ENCODE data around the gene SERPINA4.

SERPINA4 gene

GRCh38 chr14:94612580-94613554, 51.6 kb downstream of the SERPINA4 start:
- no peak overlapping the region for H2BK15ac ChIP-seq (replicated peaks; ENCODE audit: low read depth)
- no peak overlapping the region for H3K4me3 ChIP-seq (ENCODE audit: low read length)
- H3K4me2 ChIP-seq (ENCODE audit: low read length): no peak overlapping the region
- no peak overlapping the region for H3K18ac ChIP-seq (ENCODE audit: low read length)
- no peaks in the 10 kb centered on the region for H3K79me1 ChIP-seq (ENCODE audit: low read length)
- no peak overlapping the region for H3K23ac ChIP-seq (ENCODE audit: low read length)
- no peak overlapping the region for H3K9ac ChIP-seq (ENCODE audit: low read length)
- H4K5ac ChIP-seq (ENCODE audit: low read length): no peak overlapping the region
- H4K8ac ChIP-seq (ENCODE audit: low read depth, low read length): no peak overlapping the region
- no peak overlapping the region for H2BK5ac ChIP-seq (ENCODE audit: low read length)
- no peak for DNase-seq
- H3K4me1 ChIP-seq (ENCODE audit: control insufficient read depth, low read depth, low read length): no peaks in the 10 kb centered on the region
- H3K79me2 ChIP-seq (ENCODE audit: control insufficient read depth, insufficient read depth, low read length): no peaks in the 10 kb centered on the region
- H2BK120ac ChIP-seq (ENCODE audit: low read depth, low read length): no peak overlapping the region
- no CpG with 5 or more reads among the region's 9 CpGs for WGBS (ENCODE audit: extremely low coverage, insufficient coverage, low lambda C conversion rate)
- no peaks in the 10 kb centered on the region for H3K36me3 ChIP-seq (ENCODE audit: control insufficient read depth, insufficient read depth, low read length)
- H3K27me3 ChIP-seq (ENCODE audit: insufficient read depth, low read length, poor library complexity): no peaks in the 10 kb centered on the region
- no peak overlapping the region for H2AK5ac ChIP-seq (ENCODE audit: low read length)
- H3K27ac ChIP-seq (ENCODE audit: low read depth, low read length): no peak overlapping the region
- no peak overlapping the region for H3K4ac ChIP-seq (ENCODE audit: low read depth, low read length)
- H3K56ac ChIP-seq (ENCODE audit: low read length): no peak overlapping the region

DNA sequence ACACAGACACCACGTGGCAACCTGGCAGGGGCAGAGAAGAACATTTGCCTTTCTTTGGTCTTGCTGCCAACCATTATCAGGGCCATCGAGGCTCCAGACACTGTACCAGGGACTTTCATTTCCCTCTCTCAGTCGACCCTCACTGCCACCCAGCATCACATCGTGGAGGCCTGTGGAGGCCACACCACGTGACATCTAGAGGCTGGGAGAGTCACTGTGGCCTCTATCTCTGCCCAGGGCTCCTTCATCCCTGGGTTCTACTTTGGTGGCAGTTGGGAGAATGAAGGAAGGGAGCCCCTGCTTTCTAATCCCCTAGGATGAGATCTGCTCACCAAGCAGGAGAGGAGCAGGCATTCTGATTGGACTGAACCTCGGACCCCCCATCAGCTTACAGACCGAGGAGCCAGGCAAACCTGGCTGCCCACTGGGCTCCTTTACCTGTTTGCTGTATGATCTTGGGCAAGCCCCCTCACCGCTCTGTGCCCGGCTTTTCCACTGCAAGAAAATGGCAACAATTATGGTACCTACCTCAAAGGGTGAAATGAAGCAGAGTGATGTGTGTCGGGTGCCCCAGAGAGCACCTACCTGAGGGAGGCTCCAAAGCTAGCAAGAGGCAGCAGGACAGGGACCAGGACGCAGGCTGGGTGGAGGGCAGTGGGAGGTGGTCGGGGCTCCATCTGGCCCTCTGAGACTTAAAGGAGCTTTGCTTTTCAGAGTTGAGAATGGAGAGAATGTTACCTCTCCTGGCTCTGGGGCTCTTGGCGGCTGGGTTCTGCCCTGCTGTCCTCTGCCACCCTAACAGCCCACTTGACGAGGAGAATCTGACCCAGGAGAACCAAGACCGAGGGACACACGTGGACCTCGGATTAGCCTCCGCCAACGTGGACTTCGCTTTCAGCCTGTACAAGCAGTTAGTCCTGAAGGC, 52.7 kb downstream of the SERPINA4 start:
- no peak overlapping the region for H3K18ac ChIP-seq (ENCODE audit: low read length)
- DNase-seq: no peak

DNA sequence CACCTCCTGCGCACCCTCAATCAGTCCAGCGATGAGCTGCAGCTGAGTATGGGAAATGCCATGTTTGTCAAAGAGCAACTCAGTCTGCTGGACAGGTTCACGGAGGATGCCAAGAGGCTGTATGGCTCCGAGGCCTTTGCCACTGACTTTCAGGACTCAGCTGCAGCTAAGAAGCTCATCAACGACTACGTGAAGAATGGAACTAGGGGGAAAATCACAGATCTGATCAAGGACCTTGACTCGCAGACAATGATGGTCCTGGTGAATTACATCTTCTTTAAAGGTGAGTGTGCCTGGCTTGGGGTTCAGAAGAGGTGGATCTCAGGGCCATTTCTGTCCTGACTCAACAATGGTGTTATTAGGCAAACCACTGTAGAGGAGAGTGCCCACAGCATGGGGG, 53.6 kb downstream of the SERPINA4 start:
- H2BK15ac ChIP-seq (replicated peaks; ENCODE audit: low read depth): no peak overlapping the region
- no peaks in the 10 kb centered on the region for H3K79me2 ChIP-seq (ENCODE audit: control insufficient read depth, insufficient read depth, low read length)
- H3K4me3 ChIP-seq (ENCODE audit: low read length): no peak overlapping the region
- H3K4me1 ChIP-seq (ENCODE audit: control insufficient read depth, low read depth, low read length): no peaks in the 10 kb centered on the region
- H3K27ac ChIP-seq (ENCODE audit: low read depth, low read length): no peak overlapping the region
- no peak overlapping the region for H2BK120ac ChIP-seq (ENCODE audit: low read depth, low read length)
- no peak overlapping the region for H3K18ac ChIP-seq (ENCODE audit: low read length)
- no peaks in the 10 kb centered on the region for H3K79me1 ChIP-seq (ENCODE audit: low read length)
- no peaks in the 10 kb centered on the region for H3K36me3 ChIP-seq (ENCODE audit: control insufficient read depth, insufficient read depth, low read length)
- H3K56ac ChIP-seq (ENCODE audit: low read length): no peak overlapping the region
- H2BK5ac ChIP-seq (ENCODE audit: low read length): no peak overlapping the region
- no peak overlapping the region for H4K5ac ChIP-seq (ENCODE audit: low read length)
- H3K4me2 ChIP-seq (ENCODE audit: low read length): no peak overlapping the region
- no peak overlapping the region for H4K8ac ChIP-seq (ENCODE audit: low read depth, low read length)
- no peaks in the 10 kb centered on the region for H3K27me3 ChIP-seq (ENCODE audit: insufficient read depth, low read length, poor library complexity)
- H3K23ac ChIP-seq (ENCODE audit: low read length): no peak overlapping the region
- H3K9ac ChIP-seq (ENCODE audit: low read length): no peak overlapping the region
- no peak for DNase-seq
- H3K4ac ChIP-seq (ENCODE audit: low read depth, low read length): no peak overlapping the region
- no peak overlapping the region for H2AK5ac ChIP-seq (ENCODE audit: low read length)
- no CpG with 5 or more reads among the region's 7 CpGs for WGBS (ENCODE audit: extremely low coverage, insufficient coverage, low lambda C conversion rate)

More for the DNA sequence above, 52.7 kb downstream of the SERPINA4 start:
- no peak overlapping the region for H3K56ac ChIP-seq (ENCODE audit: low read length)
- H3K36me3 ChIP-seq (ENCODE audit: control insufficient read depth, insufficient read depth, low read length): no peaks in the 10 kb centered on the region
- no peak overlapping the region for H2BK120ac ChIP-seq (ENCODE audit: low read depth, low read length)
- no peak overlapping the region for H4K8ac ChIP-seq (ENCODE audit: low read depth, low read length)
- H3K4ac ChIP-seq (ENCODE audit: low read depth, low read length): no peak overlapping the region
- no peak overlapping the region for H2AK5ac ChIP-seq (ENCODE audit: low read length)
- H3K27me3 ChIP-seq (ENCODE audit: insufficient read depth, low read length, poor library complexity): no peaks in the 10 kb centered on the region
- whole genome bisulfite sequencing (ENCODE audit: extremely low coverage, insufficient coverage, low lambda C conversion rate): no CpG with 5 or more reads among the region's 20 CpGs
- H3K4me3 ChIP-seq (ENCODE audit: low read length): no peak overlapping the region
- no peak overlapping the region for H3K23ac ChIP-seq (ENCODE audit: low read length)
- no peak overlapping the region for H2BK5ac ChIP-seq (ENCODE audit: low read length)
- H3K4me2 ChIP-seq (ENCODE audit: low read length): no peak overlapping the region
- H3K9ac ChIP-seq (ENCODE audit: low read length): no peak overlapping the region
- no peak overlapping the region for H4K5ac ChIP-seq (ENCODE audit: low read length)
- H3K4me1 ChIP-seq (ENCODE audit: control insufficient read depth, low read depth, low read length): no peaks in the 10 kb centered on the region
- H3K27ac ChIP-seq (ENCODE audit: low read depth, low read length): no peak overlapping the region
- H3K79me1 ChIP-seq (ENCODE audit: low read length): no peaks in the 10 kb centered on the region
- H3K79me2 ChIP-seq (ENCODE audit: control insufficient read depth, insufficient read depth, low read length): no peaks in the 10 kb centered on the region
- H2BK15ac ChIP-seq (replicated peaks; ENCODE audit: low read depth): no peak overlapping the region

GRCh38 chr14:94615254-94615653, 54.0 kb downstream of the SERPINA4 start:
- H3K23ac ChIP-seq (ENCODE audit: low read length): no peak overlapping the region
- H3K56ac ChIP-seq (ENCODE audit: low read length): no peak overlapping the region
- no peaks in the 10 kb centered on the region for H3K79me2 ChIP-seq (ENCODE audit: control insufficient read depth, insufficient read depth, low read length)
- H4K8ac ChIP-seq (ENCODE audit: low read depth, low read length): no peak overlapping the region
- no peak overlapping the region for H2BK5ac ChIP-seq (ENCODE audit: low read length)
- H3K4me3 ChIP-seq (ENCODE audit: low read length): no peak overlapping the region
- no peak overlapping the region for H3K27ac ChIP-seq (ENCODE audit: low read depth, low read length)
- no peak overlapping the region for H3K4ac ChIP-seq (ENCODE audit: low read depth, low read length)
- no peak overlapping the region for H2BK15ac ChIP-seq (replicated peaks; ENCODE audit: low read depth)
- H3K27me3 ChIP-seq (ENCODE audit: insufficient read depth, low read length, poor library complexity): no peaks in the 10 kb centered on the region
- no peaks in the 10 kb centered on the region for H3K4me1 ChIP-seq (ENCODE audit: control insufficient read depth, low read depth, low read length)
- H3K9ac ChIP-seq (ENCODE audit: low read length): no peak overlapping the region
- H3K79me1 ChIP-seq (ENCODE audit: low read length): no peaks in the 10 kb centered on the region
- no peak overlapping the region for H2AK5ac ChIP-seq (ENCODE audit: low read length)
- no peak for DNase-seq
- no CpG with 5 or more reads among the region's 3 CpGs for WGBS (ENCODE audit: extremely low coverage, insufficient coverage, low lambda C conversion rate)
- H4K5ac ChIP-seq (ENCODE audit: low read length): no peak overlapping the region
- no peaks in the 10 kb centered on the region for H3K36me3 ChIP-seq (ENCODE audit: control insufficient read depth, insufficient read depth, low read length)
- H2BK120ac ChIP-seq (ENCODE audit: low read depth, low read length): no peak overlapping the region
- no peak overlapping the region for H3K4me2 ChIP-seq (ENCODE audit: low read length)
- H3K18ac ChIP-seq (ENCODE audit: low read length): no peak overlapping the region

DNA sequence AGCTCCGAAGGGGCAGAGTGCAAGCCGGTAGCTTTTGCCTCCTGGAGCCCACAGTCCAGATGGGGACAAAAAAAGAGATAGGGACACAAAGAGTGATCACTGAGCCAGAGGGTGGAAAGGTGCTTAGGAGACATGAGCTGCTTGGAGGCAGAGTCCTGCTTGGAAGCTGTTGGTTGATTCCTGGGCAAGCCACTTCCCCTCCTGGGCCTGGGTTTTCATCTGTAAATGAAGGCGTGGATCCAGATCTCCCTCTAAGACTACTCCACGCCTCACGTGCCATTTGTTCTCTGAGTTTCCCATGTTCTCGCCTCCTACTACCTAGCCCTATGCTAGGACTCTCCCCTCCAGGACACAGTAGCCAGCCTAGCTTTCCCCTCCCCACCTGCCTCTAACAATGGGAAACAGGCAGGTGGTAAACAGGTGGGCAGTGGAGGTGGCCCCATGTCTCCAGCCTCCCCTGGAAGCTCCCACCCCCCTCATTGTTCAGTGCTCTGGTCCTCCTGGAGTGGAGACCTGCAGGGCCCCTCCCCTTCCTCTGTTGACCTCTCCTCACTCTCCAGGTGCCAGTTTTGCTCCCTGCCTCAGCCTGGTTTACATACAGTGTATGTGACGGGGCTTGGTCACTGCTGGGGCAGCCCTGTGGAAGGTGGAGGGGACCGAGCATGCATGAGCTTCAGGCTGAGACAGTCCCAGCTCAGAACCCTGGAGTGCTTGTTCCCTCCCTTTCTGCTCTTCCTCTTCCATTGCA, 54.8 kb downstream of the SERPINA4 start:
- H3K4ac ChIP-seq (ENCODE audit: low read depth, low read length): no peak overlapping the region
- H2BK5ac ChIP-seq (ENCODE audit: low read length): no peak overlapping the region
- H2BK120ac ChIP-seq (ENCODE audit: low read depth, low read length): no peak overlapping the region
- H3K4me1 ChIP-seq (ENCODE audit: control insufficient read depth, low read depth, low read length): no peaks in the 10 kb centered on the region
- WGBS (ENCODE audit: extremely low coverage, insufficient coverage, low lambda C conversion rate): no CpG with 5 or more reads among the region's 8 CpGs
- H3K18ac ChIP-seq (ENCODE audit: low read length): no peak overlapping the region
- H3K56ac ChIP-seq (ENCODE audit: low read length): no peak overlapping the region
- H2AK5ac ChIP-seq (ENCODE audit: low read length): no peak overlapping the region
- no peak overlapping the region for H4K8ac ChIP-seq (ENCODE audit: low read depth, low read length)
- H3K9ac ChIP-seq (ENCODE audit: low read length): no peak overlapping the region
- DNase-seq: no peak
- H3K4me3 ChIP-seq (ENCODE audit: low read length): no peak overlapping the region
- no peak overlapping the region for H2BK15ac ChIP-seq (replicated peaks; ENCODE audit: low read depth)
- no peak overlapping the region for H4K5ac ChIP-seq (ENCODE audit: low read length)
- H3K27ac ChIP-seq (ENCODE audit: low read depth, low read length): no peak overlapping the region
- H3K79me2 ChIP-seq (ENCODE audit: control insufficient read depth, insufficient read depth, low read length): no peaks in the 10 kb centered on the region
- H3K79me1 ChIP-seq (ENCODE audit: low read length): no peaks in the 10 kb centered on the region
- H3K23ac ChIP-seq (ENCODE audit: low read length): no peak overlapping the region
- H3K4me2 ChIP-seq (ENCODE audit: low read length): no peak overlapping the region
- H3K36me3 ChIP-seq (ENCODE audit: control insufficient read depth, insufficient read depth, low read length): no peaks in the 10 kb centered on the region
- H3K27me3 ChIP-seq (ENCODE audit: insufficient read depth, low read length, poor library complexity): no peaks in the 10 kb centered on the region
